GM19452 (cell line): ENCODE results near the gene DDO.

ENCODE experiments used
- ATAC-seq: cut with Tn5 transposase; IDR thresholded peaks from one replicate; pipeline ENCODE4 v1.9.1; 2021; ENCODE audit not compliant: unreplicated experiment

Gene DDO

DNA sequence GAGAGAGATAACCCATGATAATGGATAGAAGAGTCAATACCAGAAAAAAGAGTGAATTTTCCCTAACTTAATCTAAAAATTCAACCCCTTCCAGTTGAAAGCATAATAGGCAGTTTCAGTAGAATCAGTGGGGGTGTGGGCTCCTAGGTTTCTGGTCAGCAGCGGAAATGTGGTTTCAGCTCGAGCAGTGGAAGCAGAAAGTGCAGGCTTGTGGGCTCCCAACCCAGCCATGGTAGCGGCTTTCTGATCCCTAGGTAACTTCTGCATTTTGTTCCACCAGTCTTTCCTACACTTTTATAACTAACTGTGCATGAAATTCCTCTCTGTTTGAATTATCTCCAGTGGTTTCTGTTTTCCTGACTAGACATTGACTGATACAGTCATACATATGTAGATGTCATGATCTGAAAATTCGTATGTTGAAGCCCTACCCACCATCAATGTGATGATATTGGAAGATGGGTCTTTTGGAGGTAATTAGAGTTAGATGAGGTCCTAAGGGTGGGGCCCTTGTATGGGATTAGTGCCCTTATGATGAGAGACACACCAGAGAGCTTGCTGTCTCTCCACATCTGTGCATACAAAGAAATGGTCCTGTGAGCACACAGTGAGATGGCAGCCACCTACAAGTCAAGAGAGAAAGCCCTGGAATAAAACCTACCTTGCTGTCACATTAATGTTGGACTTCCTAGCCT, 6.5 kb upstream of the DDO start:
- no peak for ATAC-seq

DNA sequence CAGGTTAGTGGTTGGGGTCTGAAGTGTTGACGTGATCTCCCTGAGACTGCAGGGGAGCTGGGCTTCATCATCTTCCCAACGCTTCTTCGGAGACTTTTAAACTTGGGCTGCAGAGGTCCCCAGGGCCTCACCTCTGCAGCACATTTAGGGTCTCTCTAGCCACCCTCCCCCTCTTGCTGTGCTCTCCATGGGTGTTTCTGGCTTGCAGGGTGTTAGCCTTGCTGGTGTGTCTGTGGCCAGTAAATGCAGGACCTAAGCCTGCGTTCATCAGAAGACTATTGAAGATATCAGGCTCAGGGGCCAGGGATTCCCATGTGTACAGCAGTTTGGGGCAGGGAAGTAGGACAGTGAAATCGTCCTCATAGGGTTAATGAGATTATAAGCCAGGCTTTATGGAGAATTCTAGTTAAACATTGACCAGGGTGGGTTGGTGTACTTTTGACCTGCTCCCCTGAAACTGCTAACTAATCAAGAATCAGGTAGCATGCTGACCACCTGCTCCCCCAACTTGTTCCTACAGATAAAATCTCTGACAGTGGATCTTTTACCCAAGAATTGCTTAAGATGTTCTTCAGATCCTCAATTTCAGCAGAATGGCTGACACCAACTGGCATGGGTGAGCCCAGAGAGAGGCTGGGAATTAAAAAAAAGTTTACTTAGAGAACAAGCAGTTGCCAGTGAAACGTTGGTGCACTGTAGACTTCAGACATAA, 3.8 kb upstream of the DDO start:
- no peak for ATAC-seq

DNA sequence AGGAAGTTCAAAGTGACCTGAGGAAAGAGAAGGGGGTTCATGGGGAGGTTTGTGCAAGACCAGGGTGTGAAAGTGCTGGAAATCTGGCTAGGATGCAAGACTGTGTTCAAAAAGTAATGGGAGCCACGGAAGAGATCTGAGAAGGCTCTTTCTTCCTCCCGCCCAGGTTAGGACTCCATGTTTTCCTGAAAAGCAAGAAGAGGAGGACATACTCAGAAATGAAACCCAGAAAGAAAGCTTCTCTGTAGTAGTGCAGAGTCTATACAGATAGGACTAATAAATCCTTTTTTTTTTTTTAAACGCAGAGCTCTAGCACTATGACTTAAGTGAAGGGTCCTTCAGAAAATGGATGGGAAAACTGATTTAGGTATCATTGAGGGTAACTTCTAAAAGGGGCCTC, 3.2 kb upstream of the DDO start:
- no peak for ATAC-seq

DNA sequence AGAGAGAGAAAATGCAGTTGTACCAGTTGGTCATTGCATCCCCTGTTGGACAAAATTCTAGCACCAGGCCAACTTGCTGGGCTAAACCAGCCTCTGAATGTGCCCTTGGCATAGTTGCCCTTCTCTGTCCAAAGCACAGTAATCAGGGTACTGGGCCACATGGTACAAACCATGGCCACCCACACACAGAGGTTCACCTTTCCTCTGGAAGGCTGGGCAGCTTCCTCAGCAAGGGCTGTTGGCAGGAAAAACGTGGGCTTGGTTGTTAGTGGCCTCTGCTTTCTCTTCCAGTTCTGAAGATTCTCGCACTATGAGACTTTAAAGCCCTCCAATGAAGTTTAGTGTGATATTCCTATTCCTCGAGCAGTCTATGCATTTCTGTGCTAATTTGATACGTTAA, 706 bp downstream of the DDO start:
- ATAC-seq: no peak

DNA sequence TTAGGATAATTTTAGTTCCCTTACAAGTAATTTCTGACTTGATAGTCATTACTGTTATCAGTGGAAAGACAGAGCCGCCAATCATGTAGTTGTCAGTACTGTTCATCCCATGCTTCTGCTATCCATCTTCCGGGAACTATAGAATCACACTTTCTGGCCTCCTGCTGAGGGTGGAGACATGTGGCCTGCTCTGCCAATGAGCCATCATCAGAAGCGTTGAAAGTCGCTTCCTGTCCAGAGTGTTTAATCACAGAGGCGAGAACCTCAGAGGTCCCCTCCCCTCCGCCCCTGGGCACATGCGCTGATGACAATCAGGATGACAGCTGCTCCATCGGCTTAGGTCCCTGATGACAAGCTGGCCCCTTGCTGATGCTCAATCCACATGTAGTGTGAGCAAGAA, 3.0 kb downstream of the DDO start:
- no peak for ATAC-seq

DNA sequence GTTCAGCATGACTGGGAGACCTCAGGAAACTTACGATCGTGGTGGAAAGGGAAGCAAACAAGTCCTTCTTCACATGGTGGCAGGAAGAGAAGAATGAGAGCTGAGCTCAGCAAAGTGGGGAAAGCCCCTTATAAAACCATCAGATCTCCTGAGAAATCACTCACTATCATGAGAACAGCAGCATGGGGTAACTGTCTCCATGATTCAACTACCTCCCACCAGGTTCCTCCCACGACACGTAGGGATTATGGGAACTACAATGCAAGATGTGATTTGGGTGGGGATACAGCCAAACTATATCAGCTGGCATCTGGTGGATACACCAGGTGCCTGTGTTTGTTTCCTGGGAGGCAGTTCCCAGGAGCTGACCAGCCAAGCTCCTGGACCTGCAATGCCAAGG, 4.9 kb downstream of the DDO start:
- ATAC-seq: no peak

DNA sequence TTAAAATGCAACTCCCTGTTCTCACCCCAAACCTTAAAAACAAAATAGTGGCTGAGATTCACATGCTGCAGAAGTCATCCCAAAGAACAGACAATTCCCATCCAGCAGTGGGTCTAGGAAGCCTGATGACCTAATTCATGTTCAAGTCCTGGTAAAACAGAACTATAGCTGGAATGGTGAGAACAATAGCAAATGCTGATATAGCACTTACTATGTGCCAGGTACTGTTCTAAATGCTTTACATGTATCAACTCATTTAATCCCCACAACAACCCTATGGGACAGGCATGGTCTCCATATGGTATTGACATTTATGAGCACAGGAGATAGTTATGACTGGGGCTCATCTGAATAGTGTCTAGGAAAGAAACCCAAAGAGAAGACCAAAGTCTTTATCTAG, 5.6 kb downstream of the DDO start:
- no peak for ATAC-seq

DNA sequence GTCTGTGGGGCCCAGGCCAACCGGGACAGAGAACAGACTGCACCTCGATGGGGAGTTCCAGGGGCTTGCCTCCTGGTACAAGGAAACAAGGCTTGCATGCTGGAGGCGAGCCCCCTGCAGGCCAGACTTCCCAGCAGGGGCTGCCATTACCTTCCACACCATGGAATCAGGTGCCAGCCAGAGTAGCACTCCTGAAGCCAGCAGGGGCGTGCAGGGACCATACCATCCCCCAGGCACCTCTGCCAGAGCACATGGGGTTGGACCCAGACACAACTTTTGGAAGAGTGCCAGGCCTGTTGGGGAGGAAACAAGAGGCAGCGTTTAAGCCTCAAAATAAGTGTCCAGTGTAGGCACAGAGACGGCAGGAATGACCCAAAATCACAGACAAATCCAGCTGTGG, 6.5 kb downstream of the DDO start:
- no peak for ATAC-seq

DNA sequence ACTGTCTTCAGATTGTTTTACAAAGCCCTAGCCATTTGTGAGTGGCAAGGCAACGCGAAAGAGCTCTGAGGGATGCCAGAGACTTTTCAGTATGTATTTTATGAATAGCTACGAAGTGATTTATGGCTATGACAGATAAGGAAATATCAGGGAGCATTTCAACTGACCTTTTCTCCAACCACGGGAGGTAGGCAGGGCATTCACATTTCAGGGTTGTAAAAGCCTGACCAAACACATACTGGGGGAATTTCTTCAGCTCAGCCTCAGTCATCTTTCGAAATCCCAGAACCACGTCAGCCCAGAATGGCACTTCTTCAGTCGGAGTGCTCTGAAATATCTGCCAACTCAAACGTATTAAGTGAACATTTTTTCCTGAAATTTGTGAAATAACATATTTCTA, 10.8 kb downstream of the DDO start:
- no peak for ATAC-seq

DNA sequence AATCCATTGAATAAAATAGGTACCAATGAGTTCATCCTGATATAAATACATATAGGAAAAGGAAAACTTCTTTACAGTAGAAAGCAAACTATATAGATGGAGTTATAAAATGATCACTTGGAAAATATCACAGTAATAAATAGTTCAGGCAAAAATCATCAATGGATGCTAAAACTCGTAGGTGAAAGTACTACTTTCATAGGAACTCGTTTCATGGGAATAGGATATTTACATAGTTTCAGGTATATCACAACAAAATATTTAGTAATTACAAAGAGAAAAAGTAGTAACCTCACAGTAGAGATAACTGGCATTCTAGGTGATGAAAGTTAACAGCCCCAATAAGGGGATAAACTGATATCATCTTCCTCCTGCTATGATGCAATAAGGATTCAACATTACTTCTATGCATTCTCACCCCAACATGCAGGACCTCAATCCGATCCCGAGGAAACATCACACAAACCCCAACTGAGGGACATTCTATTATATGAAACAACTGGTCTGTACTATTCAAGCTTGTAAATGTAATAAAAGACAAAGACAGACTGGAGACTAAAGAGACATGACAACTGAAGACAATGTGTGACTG, 13.7 kb downstream of the DDO start:
- ATAC-seq: no peak

DNA sequence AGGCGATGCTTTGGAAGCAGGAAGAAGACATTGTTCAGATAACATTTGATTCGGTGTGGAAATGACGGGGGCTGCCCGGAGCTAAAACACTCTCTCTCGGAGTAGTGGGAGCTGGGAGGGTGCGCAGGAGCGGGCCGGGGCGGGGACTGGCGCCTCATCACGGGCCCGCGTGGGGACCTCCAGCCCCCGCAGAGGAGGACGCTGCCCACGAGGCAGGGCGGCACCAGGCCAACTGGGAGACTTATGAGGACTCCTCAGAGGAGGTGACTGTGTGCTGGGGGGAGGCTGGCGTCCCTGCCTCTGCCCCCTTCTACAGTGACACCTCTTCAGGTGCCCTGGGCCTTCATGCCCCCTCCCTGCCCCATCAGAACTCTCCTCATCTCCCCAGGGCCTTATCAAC, 15.2 kb downstream of the DDO start:
- ATAC-seq: no peak

DNA sequence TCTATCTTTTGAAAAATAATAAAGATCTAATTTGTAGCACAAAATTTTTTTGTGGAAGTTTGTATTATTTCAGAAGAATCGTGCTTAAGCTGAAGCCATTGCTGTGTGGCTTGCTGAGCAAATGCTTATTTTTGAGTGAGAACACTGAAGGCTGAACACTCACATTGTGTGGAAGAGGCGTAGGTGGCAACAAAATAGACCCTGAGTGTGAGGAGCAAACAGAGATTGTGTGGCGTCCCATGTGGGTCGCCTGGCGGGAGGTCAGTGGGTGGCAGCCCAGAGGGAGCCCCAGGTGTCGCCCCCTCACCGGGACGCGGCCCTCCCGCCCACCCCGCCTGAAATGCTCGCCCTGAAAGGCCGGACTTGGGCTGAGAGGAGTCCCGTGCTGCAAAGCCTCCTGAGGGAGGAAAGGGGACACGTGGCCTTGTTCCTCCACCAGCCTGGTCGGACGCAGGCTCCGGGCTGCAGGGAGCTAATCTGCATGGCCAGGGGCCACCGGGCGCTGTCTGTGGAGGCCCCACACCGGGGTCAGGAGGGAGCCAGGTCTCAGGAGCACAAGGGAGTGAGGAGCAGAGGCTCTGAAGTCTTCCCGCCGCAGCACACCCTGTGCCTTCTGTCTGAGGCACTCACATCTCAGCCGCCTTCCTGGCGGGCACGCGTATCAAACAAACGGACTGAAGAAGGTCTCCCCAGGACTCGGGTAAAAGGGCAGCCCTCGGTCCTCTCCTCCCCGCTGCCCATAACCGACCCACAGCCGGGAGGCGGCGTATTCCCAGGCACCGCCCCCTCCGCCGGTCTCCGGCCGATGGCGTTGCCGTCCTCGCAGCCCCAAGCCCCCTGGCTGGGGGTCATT, 15.9 kb downstream of the DDO start:
- ATAC-seq: no peak

DNA sequence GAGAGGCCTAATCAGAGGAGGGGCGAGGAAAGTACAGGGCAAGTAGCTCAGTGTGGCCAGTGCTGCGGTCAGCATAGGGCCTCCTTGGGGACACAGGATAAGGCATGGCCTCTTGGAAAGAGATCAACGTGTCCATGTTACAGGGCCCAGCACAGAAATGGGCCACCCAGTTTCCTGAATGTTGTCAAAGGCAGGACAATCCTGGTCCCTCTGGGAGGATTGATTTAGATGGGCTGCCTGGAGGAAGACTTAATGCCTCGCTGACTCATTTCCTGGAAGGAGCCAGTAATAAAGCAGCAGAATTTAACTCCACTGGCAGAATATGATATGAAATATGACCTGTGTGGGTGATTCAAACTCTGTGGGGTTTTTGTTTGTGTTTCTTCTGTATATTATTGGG, 16.6 kb downstream of the DDO start:
- no peak for ATAC-seq

DNA sequence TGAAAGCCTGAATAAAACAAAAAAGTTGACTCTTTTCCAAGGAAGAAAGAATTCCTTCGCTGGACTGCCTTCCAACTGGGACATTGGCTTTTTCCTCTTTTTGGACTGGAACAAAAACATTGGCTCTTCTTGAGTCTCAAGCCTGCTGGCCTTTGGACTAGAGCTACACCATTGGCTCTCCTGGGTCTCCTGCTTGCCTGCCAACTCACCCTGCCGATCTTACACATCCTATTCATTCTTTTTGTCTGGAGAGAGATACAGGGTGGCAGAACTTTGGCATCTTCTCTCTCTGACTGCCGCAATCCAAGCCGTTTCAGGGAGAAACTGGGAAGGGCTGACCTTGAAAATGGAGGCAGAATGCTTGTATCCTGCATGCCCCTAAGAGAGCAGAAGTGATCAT, 20.2 kb downstream of the DDO start:
- ATAC-seq: no peak

DNA sequence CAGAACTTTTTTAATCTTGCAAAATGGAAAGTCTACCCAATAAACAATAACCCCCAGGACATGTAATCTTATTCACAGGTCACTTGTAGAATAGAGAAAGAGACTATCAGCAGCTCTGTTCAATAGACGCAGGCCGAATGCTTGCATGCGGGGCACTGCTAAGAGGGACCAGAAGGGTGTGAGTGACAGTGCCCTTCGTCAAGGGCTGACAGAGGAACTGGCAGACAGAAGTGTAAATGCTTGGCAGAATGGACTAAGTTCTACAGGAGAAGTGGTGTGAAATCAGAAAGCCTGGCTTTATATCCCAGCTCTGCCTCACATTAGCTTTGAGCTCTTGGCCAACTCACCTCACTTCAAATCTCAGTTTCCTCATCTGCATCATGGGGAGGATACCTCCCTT, 21.0 kb downstream of the DDO start:
- ATAC-seq: no peak

DNA sequence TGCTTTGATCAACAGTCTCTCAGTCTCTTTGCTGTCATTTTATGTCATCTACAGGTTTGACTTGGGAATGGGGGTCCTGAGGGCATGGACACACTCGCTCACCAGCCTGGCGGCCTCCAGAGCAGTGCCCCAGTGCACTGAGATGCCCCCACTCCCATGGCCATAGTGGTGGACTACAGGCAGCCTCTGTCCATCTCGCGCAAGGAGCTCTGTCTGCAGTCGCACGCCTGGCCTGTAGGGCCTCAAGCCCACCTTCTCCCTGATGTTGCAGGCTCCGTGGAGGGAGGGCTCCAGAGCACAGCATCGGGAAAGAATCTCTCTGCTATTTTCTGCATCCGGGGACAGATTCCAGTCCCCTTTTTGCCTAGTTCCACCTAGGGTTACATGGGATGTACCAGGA, 22.6 kb downstream of the DDO start:
- no peak for ATAC-seq

DNA sequence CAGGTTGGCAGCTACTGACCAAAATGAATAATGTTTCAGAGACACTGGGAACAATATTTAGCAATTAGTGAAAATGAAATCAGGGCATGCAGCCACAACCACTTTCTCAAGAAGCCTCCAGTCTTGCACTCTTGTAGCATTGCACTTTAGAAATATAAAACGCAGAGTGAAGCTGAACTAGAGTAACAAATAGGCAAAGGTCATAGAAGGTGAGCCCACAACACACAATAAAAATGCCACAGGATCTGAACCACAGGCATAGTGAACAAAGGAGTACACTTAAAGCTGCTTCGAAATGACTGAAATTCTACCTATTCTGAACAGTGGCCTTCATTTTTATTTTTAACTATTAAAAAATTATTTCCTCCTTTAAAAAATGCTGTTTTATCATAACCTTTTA, 25.0 kb downstream of the DDO start:
- no peak for ATAC-seq

DNA sequence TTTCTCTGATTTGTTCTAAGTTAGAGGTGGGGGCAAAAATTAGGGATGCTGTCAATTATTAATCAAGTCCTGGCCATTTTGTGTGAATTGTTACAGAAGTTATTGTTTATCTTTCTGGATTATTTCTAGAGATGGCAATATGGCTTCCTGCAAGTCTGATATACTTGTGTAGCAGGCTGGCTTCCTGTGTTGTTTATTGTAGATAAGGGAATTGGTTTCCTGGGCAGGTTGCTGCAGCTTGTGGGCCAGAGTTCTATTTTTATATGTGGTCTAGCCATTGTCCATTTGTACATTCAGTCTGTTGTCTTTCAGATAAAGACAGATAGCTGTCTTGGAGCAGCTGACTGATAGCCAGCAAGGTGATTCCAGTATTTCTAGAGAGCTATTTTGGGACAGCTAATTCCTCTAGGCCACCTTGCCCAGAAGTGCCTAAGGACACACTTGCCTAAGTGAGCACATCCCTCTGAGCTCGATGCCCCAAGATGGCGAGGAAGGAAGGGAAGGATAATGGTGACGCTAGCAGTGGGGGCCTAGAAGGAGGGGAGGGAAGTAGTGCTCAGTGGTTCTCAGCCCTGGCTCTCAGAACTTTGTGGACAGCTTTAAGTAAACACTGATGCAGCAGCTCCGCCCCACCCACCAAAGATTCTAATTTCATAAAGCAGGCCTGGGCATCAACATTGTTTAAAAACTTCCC, 25.5 kb downstream of the DDO start:
- no peak for ATAC-seq

DNA sequence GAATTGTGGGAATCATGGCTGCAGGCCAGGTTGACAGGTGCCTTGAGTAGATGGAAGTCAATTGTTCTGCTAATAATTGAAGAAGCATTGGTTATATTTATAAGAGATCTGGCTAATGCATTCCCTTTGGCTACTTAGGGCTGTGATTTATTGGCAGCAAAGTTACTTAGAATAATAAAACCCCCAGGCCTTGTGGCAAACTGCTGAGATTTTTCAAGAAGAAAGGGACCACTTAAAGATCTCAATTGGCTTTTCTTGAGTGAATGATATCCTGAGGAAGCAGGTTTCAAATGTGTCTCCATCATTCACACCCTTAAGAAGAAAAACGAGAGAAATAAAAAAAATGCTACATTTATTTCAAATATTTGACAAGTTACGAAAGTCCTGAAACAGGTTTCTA, 27.4 kb downstream of the DDO start:
- no peak for ATAC-seq

DNA sequence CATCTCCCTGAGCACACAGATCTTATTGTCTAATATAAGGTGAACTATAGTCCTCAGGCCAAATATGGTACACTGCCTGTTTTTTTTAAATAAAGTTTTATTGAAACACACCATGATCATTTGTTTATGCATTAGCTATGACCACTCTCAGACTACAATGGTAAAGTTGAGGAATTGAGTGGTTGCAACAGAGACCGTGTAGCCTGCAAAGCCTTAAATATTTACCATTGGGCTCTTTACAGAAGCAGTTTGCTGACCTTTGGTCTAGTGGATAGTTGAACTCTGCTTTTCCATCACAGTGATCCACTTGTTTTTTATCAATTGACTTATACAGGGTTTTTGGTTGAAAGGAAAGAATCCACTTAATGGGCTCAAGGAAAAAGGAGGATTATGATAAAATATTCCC, 29.9 kb downstream of the DDO start:
- no peak for ATAC-seq

DNA sequence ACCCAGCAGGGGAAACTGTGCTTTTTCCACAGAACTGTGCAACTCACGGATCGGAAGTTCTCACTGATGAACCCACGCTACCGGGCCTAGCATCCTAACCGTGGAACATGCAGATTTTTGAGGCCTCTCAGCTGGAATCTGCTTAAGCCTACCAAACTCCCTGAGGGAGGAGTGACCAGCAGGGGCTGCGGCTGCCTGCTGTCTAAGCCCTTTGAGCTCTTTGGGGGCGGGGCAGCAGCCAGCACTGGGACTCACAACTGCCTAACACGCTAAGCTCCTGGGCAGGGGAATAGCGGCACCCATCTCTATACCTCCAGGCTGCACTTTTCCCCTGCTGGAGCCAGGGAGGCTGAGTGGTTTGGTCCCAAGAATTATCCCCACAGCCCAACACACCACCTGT, 36.8 kb downstream of the DDO start:
- ATAC-seq: no peak
